D721Med (cell line): ENCODE data around the gene TYSND1.

Experiments
- DNase-seq: peaks from one replicate; pipeline ENCODE4 v3.0.0; 2011; ENCODE audit warnings: low spot score; ENCODE audit not compliant: insufficient read length
- FAIRE-seq: peaks from 2 replicates; lab custom pipeline; 2011; peaks lifted over from hg19 to GRCh38; lab: Jason Lieb, UNC
- TF ChIP-seq, protein P1 (sequence below): IDR thresholded peaks from 2 replicates; pipeline ENCODE4 v1.5.1; 2012; ENCODE audit warnings: mild to moderate bottlenecking, control low read depth; ENCODE audit not compliant: insufficient read depth; ENCODE audit errors: missing control alignments

TYSND1 gene

DNA sequence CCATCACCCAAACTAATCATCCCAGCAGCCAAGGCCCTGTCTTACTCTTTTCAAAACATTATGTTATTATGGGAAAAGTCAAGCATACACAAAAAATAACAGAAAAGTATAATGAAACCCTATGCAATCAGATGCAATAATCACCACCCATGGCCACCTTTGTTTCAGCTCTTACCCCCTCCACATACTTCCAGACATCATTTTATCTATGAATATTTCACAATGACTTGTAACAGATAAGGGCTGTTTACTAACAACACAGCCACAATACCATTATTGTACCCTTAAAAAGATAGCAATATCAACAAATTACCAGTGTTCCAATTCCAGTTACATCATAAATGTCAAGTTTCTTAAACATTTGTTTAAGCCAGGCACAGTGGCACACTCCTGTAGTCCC lies 49.0 kb downstream of the TYSND1 start:
- no peak for FAIRE-seq
- TF ChIP-seq, protein P1, sequence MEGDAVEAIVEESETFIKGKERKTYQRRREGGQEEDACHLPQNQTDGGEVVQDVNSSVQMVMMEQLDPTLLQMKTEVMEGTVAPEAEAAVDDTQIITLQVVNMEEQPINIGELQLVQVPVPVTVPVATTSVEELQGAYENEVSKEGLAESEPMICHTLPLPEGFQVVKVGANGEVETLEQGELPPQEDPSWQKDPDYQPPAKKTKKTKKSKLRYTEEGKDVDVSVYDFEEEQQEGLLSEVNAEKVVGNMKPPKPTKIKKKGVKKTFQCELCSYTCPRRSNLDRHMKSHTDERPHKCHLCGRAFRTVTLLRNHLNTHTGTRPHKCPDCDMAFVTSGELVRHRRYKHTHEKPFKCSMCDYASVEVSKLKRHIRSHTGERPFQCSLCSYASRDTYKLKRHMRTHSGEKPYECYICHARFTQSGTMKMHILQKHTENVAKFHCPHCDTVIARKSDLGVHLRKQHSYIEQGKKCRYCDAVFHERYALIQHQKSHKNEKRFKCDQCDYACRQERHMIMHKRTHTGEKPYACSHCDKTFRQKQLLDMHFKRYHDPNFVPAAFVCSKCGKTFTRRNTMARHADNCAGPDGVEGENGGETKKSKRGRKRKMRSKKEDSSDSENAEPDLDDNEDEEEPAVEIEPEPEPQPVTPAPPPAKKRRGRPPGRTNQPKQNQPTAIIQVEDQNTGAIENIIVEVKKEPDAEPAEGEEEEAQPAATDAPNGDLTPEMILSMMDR = no peak
- DNase-seq = no peak

DNA sequence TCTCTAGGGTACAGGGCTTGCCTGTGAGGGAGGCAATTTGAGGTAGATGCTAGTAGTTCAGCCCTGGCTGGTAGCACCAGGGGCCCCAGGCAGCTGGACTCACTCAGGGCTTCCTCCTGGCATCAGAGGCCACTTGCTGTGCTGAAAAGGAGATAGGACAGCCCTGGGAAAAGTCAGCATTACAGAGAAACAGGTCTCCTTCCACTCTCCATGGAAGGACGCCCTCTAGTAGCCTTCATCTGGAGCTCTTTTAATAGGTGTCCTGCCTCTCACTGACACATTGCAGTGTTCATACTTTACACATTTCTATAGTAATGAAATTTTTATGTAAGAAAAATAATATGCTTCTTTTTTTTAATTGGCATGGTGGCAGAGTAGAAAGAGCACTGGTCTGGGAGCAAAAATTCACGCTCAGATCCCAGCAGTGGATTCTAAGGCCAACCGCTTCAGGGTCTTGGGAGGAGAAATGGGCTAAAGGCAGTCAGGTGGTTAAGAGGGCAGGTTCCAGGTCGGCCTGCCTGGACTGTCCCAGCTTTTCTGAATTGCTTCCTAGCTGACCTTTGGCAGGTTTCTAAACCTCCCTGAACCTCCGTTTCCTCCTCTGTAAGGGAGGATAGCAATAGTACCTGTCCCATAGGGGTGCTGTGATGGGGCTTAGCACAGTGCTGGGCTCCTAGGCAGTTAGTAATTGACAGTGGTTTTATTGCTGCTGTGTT lies 49.6 kb downstream of the TYSND1 start:
- TF ChIP-seq, protein P1 = no peak
- no peak for FAIRE-seq
- DNase-seq = no peak

- DNase-seq (no peak), FAIRE-seq (no peak)
- TF ChIP-seq, protein P1 = no peak
Measured at GRCh38 chr10:70096016-70096704, 50.3 kb downstream of the TYSND1 start.

- FAIRE-seq = no peak
- TF ChIP-seq, protein P1 = no peak
- no peak for DNase-seq
Measured at GRCh38 chr10:70094250-70094649, 52.2 kb downstream of the TYSND1 start.

DNA sequence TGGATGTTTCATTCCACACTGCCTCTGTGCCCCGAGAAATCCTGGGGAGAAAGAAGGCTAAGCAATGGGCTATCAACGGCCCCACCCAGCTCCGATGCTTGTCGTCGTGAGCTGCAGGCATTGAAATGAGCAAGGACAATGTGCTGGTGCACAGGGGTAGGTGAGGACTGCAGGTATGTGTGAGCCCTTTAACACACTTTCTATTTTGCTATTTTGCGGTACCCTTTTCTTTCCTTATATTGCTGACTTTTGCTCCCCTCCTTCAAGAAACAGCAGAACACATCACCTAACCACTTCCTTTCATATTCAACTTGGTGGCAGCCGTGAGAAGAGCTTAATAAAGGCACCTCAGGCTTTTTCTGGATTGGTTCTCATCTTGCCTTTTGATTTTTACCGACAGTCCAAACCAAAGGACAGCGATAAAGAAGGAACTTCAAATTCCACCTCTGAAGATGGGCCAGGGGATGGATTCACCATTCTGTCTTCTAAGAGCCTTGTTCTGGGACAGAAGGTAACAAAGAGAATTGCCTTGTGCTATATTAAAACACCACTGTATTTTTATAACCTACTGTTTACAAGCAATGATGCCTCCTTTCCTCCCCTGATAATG lies 53.1 kb downstream of the TYSND1 start:
- DNase-seq = no peak
- TF ChIP-seq, protein P1 = no peak
- FAIRE-seq = no peak

GRCh38 chr10:70092389-70092718 lies 54.1 kb downstream of the TYSND1 start:
- FAIRE-seq (no peak), DNase-seq (no peak)
- TF ChIP-seq, protein P1 = no peak
